GM13976 (cell line): ENCODE measurements around the gene EXOSC5.

Source experiments
- DNase-seq: peaks from one replicate; pipeline ENCODE4 v3.0.0; 2012; ENCODE audit warnings: low spot score
- in situ Hi-C: fragments of 300-500 bp; cut with MboI; formaldehyde crosslinking; loops from one replicate; pipeline ENCODE4 v1.12.0; 2022; ENCODE audit warnings: low sequenced_read_pairs, mixed read lengths, inconsistent platforms; ENCODE audit not compliant: unreplicated experiment
- TF ChIP-seq, protein P1 (sequence below): IDR thresholded peaks from 2 replicates; pipeline ENCODE4 v1.5.1; 2012; ENCODE audit warnings: borderline replicate concordance, mild to moderate bottlenecking; ENCODE audit not compliant: insufficient read depth; ENCODE audit errors: extremely low read depth, missing control alignments, control extremely low read depth

Gene EXOSC5

DNA sequence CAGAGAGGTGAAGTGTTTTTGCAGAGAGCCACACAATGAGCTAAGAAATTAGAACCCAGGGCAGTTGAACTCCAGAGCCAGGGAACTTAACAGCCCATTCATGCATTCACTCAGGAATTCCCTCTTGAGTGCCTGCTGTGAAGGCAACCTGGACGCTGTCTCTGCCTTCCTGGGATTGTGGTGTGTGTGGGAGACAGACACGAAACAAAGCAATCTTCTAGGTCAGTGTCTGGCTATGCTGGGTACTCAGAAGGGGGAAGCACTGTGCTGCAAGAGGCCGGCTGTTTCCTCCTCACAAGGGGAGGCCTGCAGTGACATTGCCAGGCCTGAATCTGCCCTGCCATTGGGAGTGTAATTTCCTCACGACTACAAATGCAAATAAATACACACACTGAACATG, 10.1 kb upstream of the EXOSC5 start:
- TF ChIP-seq, protein P1, sequence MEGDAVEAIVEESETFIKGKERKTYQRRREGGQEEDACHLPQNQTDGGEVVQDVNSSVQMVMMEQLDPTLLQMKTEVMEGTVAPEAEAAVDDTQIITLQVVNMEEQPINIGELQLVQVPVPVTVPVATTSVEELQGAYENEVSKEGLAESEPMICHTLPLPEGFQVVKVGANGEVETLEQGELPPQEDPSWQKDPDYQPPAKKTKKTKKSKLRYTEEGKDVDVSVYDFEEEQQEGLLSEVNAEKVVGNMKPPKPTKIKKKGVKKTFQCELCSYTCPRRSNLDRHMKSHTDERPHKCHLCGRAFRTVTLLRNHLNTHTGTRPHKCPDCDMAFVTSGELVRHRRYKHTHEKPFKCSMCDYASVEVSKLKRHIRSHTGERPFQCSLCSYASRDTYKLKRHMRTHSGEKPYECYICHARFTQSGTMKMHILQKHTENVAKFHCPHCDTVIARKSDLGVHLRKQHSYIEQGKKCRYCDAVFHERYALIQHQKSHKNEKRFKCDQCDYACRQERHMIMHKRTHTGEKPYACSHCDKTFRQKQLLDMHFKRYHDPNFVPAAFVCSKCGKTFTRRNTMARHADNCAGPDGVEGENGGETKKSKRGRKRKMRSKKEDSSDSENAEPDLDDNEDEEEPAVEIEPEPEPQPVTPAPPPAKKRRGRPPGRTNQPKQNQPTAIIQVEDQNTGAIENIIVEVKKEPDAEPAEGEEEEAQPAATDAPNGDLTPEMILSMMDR, result no peak
- no peak for DNase-seq
- in situ Hi-C loops, result no loop called here

DNA sequence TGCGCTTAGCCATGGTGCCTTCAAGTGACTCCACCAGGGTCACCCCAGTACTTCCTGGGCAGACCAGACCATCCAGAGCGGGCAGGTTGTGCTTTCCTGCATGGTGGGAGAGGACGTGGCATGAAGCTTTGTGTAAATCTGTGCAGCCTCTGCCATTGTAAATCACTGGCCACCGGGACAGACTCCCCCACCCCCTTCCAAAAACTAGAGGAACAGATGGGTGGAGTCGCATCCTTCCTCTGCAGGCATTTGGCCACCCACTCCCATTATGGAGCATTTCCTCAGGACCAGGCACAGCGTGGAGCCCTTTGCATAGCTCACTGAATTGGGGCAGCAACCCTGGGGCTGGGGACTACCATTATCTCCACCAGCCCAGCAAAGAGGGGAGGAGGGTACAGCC, 8.6 kb upstream of the EXOSC5 start:
- in situ Hi-C loops, result no loop called here
- TF ChIP-seq, protein P1, result no peak
- DNase-seq, result no peak

DNA sequence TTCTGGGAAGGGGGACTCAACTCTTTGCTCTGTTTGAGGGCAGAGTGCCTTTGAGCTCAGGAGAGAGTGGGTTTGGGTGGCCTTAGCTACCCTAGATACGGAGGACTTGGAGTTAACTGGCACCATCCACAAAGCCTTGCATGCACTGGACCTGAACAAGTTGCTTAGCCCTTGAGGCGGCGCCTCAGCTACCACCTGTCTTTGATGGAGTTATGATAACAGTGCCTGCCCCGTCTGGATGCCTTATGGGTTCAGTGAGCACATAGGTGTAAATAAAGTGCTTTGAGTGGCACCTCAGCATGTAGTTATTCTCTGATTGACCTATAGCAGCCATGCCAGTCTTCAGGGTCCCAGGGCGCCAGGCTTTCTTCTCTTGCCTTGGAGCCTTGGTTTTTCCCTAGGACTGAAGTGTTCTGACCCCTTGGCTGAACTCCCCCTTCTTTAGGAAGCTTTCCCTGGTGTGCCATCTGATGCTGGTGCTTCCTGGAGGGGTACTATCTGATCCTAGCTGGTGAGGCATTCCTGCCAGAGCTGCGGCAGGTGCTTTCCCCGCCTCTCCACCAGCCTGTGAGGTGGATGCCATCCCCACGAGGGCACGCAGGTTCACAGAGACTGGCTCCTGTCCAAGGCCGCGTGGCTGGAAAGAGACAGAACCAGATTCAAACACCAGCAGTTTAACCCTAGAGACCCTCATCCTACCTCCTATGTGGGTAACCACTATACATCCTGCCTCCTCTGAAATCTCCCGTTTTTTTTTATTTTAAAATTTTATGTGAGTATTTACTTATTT, 6.2 kb upstream of the EXOSC5 start:
- TF ChIP-seq, protein P1, result no peak
- no peak for DNase-seq
- in situ Hi-C loops, result no loop called here

DNA sequence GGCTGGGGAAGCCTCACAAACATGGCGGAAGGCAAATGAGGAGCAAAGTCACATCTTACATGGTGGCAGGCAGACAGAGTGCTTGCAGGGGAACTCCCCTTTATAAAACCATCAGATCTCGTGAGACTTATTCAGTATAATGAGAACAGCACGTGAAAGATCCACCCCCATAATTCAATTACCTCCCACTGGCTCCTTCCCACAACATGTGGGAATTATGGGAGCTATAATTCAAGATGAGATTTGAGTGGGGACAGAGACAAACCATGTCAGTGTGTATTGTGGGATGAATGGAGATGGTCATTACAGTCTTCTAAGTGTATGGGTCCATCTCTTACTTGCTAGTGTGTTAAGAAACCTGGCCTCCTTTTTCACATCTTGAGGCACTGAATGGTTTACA, 4.9 kb upstream of the EXOSC5 start:
- no peak for DNase-seq
- in situ Hi-C loops, result no loop called here
- TF ChIP-seq, protein P1, result no peak

DNA sequence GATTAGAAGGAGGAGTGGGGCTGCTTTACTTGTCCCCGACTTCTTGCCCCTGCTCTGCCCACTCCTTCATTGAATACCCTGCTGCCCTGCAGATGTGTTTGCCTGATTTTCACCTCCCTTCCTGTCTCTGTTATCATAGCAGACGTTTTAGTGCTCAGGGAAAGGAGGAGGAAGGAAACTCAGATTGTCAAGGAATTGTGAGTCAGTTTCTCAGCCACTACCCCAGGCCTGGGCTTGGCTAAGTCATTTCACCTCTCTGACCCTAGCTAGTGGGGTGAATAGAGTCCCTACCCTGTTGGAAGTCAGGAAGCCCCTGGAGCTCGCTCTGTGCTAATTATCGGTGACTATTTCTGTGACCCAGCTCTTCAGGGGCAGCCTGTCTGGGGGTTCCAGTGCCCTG, 4.3 kb upstream of the EXOSC5 start:
- DNase-seq, result no peak
- TF ChIP-seq, protein P1, result no peak
- in situ Hi-C loops, result no loop called here

DNA sequence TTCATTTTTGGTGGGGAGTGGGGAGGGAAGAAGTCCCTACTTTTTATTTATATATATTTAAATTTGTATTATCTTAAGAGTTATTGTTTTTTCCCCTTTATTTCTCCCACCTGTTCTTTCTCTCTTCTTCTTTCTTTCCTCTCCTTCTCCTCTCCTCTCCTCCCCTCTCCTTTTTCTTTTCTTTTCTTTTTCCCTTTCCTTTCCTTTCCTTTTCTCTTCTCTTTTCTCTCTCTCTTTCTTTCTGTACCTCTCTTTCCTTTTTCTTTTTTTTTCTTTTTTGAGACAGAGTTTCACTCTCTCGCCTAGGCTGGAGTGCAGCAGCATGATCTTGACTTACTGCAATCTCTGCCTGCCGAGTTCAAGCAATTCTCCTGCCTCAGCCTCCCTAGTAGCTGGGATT, 2.4 kb upstream of the EXOSC5 start:
- no peak for DNase-seq
- TF ChIP-seq, protein P1, result no peak
- in situ Hi-C loops, result no loop called here
